ENCODE results near the gene THAP9.

The THAP9 gene

DNA sequence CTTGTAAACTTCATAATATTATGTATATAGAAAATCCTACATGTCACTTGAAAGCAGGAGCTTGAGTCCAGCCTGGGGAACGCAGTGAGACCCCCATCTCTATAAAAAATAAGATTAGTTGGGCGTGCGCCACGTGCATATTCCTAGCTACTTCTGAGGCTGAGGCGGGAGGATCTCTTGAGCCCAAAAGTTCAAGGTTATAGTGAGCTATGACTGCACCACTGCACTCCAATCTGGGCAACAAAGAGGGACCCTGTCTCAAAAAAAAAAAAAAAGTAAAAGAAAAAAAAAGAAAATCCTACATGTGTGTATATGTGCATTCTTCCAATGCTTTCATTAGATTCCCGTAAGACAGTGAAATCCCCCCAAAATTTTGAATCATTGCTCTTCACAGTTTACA lies 11.2 kb upstream of the THAP9 start:
- no peak for DNase-seq (ENCODE audit: low read depth)
- TF ChIP-seq, protein P1, sequence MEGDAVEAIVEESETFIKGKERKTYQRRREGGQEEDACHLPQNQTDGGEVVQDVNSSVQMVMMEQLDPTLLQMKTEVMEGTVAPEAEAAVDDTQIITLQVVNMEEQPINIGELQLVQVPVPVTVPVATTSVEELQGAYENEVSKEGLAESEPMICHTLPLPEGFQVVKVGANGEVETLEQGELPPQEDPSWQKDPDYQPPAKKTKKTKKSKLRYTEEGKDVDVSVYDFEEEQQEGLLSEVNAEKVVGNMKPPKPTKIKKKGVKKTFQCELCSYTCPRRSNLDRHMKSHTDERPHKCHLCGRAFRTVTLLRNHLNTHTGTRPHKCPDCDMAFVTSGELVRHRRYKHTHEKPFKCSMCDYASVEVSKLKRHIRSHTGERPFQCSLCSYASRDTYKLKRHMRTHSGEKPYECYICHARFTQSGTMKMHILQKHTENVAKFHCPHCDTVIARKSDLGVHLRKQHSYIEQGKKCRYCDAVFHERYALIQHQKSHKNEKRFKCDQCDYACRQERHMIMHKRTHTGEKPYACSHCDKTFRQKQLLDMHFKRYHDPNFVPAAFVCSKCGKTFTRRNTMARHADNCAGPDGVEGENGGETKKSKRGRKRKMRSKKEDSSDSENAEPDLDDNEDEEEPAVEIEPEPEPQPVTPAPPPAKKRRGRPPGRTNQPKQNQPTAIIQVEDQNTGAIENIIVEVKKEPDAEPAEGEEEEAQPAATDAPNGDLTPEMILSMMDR (IDR thresholded peaks at IDR 0.05; ENCODE audit: insufficient read depth, low read depth, low read length, missing control alignments) = no peak
- peak overlapping the region; percentile 80 for H3K4me3 ChIP-seq (ENCODE audit: low read depth, low read length)

DNA sequence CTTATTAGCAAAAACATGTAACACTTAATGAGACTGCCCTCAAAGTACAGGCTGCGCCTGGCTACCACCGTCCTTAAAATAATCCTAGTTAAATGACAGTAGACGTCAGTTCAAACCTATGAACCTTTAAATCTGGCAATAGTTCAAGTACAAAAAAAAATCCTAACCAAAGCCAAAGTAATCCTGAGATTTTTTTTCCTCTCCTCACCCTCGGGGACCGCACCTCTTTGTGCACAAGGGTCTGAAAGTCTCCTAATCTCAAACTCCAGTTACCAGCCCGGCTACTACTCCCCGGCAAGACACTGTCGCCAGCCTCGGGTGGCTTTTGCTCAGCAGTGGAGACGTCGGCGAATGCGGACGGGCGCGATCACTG lies 10.0 kb upstream of the THAP9 start:
- TF ChIP-seq, protein P1 (IDR thresholded peaks at IDR 0.05; ENCODE audit: insufficient read depth, low read depth, low read length, missing control alignments) = no peak
- DNase-seq (ENCODE audit: low read depth) = no peak
- peak overlapping the region; percentile 80 for H3K4me3 ChIP-seq (ENCODE audit: low read depth, low read length)

DNA sequence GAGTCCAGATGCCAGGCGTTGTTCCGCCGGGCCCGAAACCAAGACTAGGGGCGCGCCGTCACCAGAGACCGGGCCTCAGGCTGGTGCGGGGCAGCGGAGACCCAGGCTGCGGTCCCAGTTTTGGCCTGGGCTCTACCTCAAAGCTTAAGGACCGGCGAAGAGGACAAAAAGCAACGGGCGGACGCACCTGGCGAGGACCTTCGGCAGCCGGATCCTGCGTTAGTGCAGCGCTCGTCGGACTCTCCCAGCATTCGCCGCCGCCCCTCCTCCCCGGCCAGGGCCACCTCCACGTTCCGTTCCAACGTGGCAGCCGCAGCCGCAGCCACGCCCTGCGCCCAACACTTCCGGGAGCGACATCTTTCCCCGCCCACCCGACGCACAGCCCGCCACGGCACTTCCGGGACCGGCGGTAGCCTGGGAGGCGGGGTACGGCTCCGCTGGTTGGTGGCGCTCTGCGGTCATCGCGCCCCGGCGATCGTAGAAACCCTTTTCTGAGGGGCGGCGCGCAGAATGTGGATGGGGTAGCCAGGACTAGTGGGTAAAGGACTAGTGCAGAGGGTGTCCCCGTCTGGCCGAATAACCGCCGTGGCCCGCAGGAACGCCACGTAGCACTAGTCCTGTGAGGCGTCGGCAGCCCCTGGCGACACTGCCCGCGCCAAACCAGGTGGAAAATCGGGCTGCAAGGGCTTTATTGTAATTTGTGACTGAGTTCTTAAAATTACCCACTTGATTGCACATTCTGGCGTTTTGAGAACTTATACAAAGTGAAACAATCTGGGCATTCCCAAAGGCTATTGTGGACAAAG lies 9.4 kb upstream of the THAP9 start, which contains the start of gene SEC31A:
TSS of gene SEC31A (minus strand) at position 253 of the 806 bp plus-strand sequence. CDS start 9,217 bp downstream, outside the sequence.
- TF ChIP-seq, protein P1 (IDR thresholded peaks at IDR 0.05; ENCODE audit: insufficient read depth, low read depth, low read length, missing control alignments) = no peak
- peak; percentile 98 for DNase-seq (ENCODE audit: low read depth)
- H3K4me3 ChIP-seq (ENCODE audit: low read depth, low read length) = peak within 1 kb of the TSS; percentile 80

DNA sequence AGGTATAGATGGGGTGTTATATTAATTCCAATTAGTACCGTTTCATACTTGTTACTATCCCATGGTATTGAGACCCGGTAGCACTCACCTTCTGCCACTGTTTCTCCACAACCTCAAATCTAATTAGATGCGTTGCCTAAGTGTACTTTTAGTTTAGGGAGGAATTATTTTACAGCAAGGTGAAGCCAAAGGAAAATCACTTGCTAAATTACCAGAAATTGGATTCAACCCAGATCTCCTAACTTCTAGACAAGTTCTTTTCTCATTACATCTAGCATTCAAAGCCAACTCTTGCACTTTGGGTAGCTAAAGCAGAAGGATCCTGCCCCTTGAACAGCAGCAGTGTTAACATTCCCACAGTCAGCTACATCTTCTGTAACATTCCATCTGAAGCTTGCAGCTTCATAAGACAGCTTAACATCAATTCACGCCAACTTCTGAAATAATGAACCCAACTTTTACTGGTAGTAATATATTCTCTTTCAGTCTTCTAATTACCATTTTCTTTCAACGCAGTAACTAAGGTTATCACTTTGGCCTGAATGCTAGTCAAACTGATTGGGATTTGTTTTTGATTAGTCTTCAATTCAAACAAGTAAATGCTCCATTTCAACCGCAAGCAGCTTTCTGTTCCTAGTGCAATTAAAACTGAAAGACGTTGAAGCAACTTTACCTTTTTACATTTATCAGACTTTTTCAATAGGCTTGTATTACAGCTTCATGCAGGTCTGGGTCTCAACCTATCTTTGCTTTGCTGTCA lies 8.6 kb upstream of the THAP9 start:
- H3K4me3 ChIP-seq (ENCODE audit: low read depth, low read length) = peak overlapping the region; percentile 64
- peak; percentile 23 for DNase-seq (ENCODE audit: low read depth)
- TF ChIP-seq, protein P1 (IDR thresholded peaks at IDR 0.05; ENCODE audit: insufficient read depth, low read depth, low read length, missing control alignments) = no peak

DNA sequence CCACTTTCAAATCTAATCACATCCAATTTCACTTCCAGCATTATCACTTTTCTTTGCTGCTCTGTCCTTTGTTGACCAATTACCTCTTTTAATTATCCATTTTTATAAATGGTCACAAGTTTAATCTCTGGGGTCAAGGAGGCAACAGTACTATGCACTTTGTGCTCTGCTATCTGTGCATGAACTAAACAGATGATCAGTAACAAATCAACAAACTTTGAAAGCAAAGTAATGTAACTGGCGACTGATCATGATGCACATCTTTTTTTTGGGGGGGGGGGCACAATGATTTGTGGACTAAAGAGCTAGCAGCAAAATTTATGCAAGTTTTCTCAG lies 8.1 kb upstream of the THAP9 start:
- no peak for DNase-seq (ENCODE audit: low read depth)
- TF ChIP-seq, protein P1 (IDR thresholded peaks at IDR 0.05; ENCODE audit: insufficient read depth, low read depth, low read length, missing control alignments) = no peak
- H3K4me3 ChIP-seq (ENCODE audit: low read depth, low read length) = no peak overlapping the region

DNA sequence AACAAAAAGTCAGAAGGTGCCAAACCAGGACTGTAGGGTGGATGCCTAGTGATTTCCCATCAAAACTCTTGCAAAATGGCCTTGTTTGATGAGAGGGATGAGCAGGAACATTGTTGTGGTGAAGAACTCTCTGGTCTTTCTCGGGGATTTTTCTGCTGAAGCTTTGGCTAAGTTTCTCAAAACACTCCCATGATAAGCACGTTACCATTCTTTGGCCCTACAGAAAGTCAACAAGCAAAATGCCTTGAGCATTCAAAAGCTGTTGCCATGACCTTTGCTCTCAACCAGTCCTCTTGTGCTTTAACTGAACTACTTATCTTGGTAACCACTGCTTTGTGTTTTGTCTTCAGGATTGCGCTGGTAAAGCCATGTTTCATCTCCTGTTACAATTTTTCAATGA lies 6.6 kb upstream of the THAP9 start:
- TF ChIP-seq, protein P1 (IDR thresholded peaks at IDR 0.05; ENCODE audit: insufficient read depth, low read depth, low read length, missing control alignments) = no peak
- no peak overlapping the region for H3K4me3 ChIP-seq (ENCODE audit: low read depth, low read length)
- no peak for DNase-seq (ENCODE audit: low read depth)

Measured in GM12865 (cell line).